ENCODE results near the gene CD48.

DNA sequence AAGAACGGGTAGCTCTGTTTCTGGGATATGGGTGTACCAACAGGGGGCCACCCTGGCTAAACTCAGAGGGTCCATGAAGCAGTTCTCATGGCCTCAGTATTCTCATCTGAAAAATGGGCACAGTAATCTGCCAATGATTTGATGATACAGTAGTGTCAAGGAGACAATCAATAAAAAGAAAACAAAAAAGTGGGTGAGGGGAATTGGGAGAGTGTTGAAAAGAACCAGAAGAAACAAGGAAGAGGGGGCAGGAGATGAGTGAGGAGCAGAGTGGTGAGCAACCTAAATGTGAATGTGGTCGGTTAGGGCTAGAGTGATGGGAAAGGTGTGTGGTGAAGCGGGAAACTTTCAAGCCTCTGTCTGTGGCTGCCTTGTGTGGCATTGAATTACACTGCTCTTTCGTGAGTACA lies 29.5 kb upstream of the CD48 start:
- TF ChIP-seq POLR2AphosphoS5 (IDR thresholded peaks at IDR 0.05; ENCODE audit: low read depth, low read length) (no peak), TAF1 (IDR thresholded peaks at IDR 0.05; ENCODE audit: borderline replicate concordance, low read depth, low read length) (no peak), POLR2A (IDR thresholded peaks at IDR 0.05; ENCODE audit: low read depth, low read length) (no peak)
